Esophagus squamous epithelium (tissue), 4 donors: Measurements from ENCODE around the gene NOC4L.

Experiments
- POLR2A ChIP-seq, 4 donors: fragments of 450-650 bp; IDR thresholded peaks; one replicate each; pipeline ENCODE4 v1.6.1; 2017; ENCODE audit warnings: antibody characterized with exemption in 4 of 4, mild to moderate bottlenecking in 4 of 4, moderate library complexity in 3 of 4
- TF ChIP-seq, protein P1 (sequence below), 6 experiments: fragments of 450-650 bp in 4 of 6; fragments of 200-600 bp in 2 of 6; sonication (generic) in 2 of 6; IDR thresholded peaks; one replicate each; pipeline ENCODE4 v1.5.1; 2016 to 2019; ENCODE audit warnings: antibody characterized with exemption in 6 of 6, mild to moderate bottlenecking in 4 of 6, moderate library complexity in 4 of 6

- TF ChIP-seq, protein P1, sequence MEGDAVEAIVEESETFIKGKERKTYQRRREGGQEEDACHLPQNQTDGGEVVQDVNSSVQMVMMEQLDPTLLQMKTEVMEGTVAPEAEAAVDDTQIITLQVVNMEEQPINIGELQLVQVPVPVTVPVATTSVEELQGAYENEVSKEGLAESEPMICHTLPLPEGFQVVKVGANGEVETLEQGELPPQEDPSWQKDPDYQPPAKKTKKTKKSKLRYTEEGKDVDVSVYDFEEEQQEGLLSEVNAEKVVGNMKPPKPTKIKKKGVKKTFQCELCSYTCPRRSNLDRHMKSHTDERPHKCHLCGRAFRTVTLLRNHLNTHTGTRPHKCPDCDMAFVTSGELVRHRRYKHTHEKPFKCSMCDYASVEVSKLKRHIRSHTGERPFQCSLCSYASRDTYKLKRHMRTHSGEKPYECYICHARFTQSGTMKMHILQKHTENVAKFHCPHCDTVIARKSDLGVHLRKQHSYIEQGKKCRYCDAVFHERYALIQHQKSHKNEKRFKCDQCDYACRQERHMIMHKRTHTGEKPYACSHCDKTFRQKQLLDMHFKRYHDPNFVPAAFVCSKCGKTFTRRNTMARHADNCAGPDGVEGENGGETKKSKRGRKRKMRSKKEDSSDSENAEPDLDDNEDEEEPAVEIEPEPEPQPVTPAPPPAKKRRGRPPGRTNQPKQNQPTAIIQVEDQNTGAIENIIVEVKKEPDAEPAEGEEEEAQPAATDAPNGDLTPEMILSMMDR (IDR thresholded peaks at IDR 0.05): no peak
- no peak for TF ChIP-seq POLR2A (IDR thresholded peaks at IDR 0.05)
Observed at GRCh38 chr12:132140501-132140900, 3.8 kb upstream of the NOC4L start.
